IMR-90 (cell line): ENCODE measurements around the gene WNT7A.

Source experiments
- CTCF ChIP-seq: conservative IDR thresholded peaks from 2 replicates; pipeline ENCODE4 v1.5.1; 2012; ENCODE audit warnings: mild to moderate bottlenecking, low read depth, low read length, improper control_type of control experiment
- MAFK ChIP-seq: IDR thresholded peaks from 2 replicates; pipeline ENCODE4 v1.6.1; 2012; ENCODE audit warnings: low read depth, low read length, improper control_type of control experiment
- RCOR1 ChIP-seq: IDR thresholded peaks from 2 replicates; pipeline ENCODE4 v1.6.1; 2012; ENCODE audit warnings: mild to moderate bottlenecking, low read length, improper control_type of control experiment; ENCODE audit not compliant: insufficient replicate concordance

- TF ChIP-seq CTCF (no peak), RCOR1 (no peak), MAFK (no peak)
Measured at GRCh38 chr3:13818919-13819318, 61.0 kb downstream of the WNT7A start.
